KMS-11 (cell line): Measurements from ENCODE around the gene EHBP1L1.

Source experiments
- H2AFZ ChIP-seq: fragments of 200-600 bp; sonication (generic); 2 replicates; pipeline ENCODE4 v1.6.1; 2016; ENCODE audit warnings: antibody characterized with exemption, mixed run types, low read depth
- H3K27ac ChIP-seq: fragments of 200-600 bp; sonication (generic); 2 replicates; pipeline ENCODE4 v1.6.1; 2016; ENCODE audit warnings: mild to moderate bottlenecking, mixed run types
- H3K27me3 ChIP-seq: fragments of 200-600 bp; sonication (generic); 2 replicates; pipeline ENCODE4 v1.6.1; 2017; ENCODE audit warnings: mild to moderate bottlenecking, low read depth, mixed run types, moderate library complexity; ENCODE audit not compliant: insufficient read depth
- H3K36me3 ChIP-seq: fragments of 200-600 bp; sonication (generic); 2 replicates; pipeline ENCODE4 v1.6.1; 2017; ENCODE audit warnings: mild to moderate bottlenecking, mixed run types; ENCODE audit not compliant: insufficient read depth
- H3K4me1 ChIP-seq: fragments of 200-600 bp; sonication (generic); 2 replicates; pipeline ENCODE4 v1.6.1; 2016; ENCODE audit warnings: mild to moderate bottlenecking, low read depth, mixed run types; ENCODE audit not compliant: poor library complexity, severe bottlenecking
- H3K4me2 ChIP-seq: fragments of 200-600 bp; sonication (generic); 2 replicates; pipeline ENCODE4 v1.7.0; 2016; ENCODE audit warnings: mild to moderate bottlenecking, mixed run types
- H3K4me3 ChIP-seq: fragments of 200-600 bp; sonication (generic); IDR thresholded peaks from 2 replicates; pipeline ENCODE4 v1.6.1; 2017; ENCODE audit warnings: low read depth, low read length, mixed read lengths; ENCODE audit not compliant: insufficient read depth
- H3K79me2 ChIP-seq: fragments of 200-600 bp; sonication (generic); 2 replicates; pipeline ENCODE4 v1.6.1; 2016; ENCODE audit warnings: low read depth, mixed run types; ENCODE audit not compliant: insufficient read depth
- H3K9ac ChIP-seq: fragments of 200-600 bp; sonication (generic); 2 replicates; pipeline ENCODE4 v1.6.1; 2016; ENCODE audit warnings: mild to moderate bottlenecking, mixed run types
- H4K20me1 ChIP-seq: fragments of 200-600 bp; sonication (generic); 2 replicates; pipeline ENCODE4 v1.6.1; 2016; ENCODE audit warnings: mild to moderate bottlenecking, mixed run types; ENCODE audit not compliant: insufficient read depth
- CTCF ChIP-seq: fragments of 200-600 bp; sonication (generic); conservative IDR thresholded peaks from 2 replicates; pipeline ENCODE4 v1.6.1; 2017; ENCODE audit warnings: low read depth, mild to moderate bottlenecking, antibody characterized with exemption, low read length, moderate library complexity, mixed read lengths

Gene EHBP1L1

GRCh38 chr11:65611028-65611757 is 35.3 kb downstream of the EHBP1L1 start:
- no peak overlapping the region for H3K9ac ChIP-seq
- no peaks in the 10 kb centered on the region for H4K20me1 ChIP-seq
- no peak overlapping the region for H3K27ac ChIP-seq
- peaks cover 18% of the 10 kb centered on the region for H3K79me2 ChIP-seq
- H3K4me1 ChIP-seq: peaks cover 21% of the 10 kb centered on the region
- TF ChIP-seq CTCF: no peak
- no peak overlapping the region for H3K4me3 ChIP-seq
- no peak overlapping the region for H3K4me2 ChIP-seq
- no peaks in the 10 kb centered on the region for H3K36me3 ChIP-seq
- H2AFZ ChIP-seq: no peak overlapping the region
- H3K27me3 ChIP-seq: no peaks in the 10 kb centered on the region

GRCh38 chr11:65611758-65612603 is 36.1 kb downstream of the EHBP1L1 start:
- Histone ChIP-seq H3K9ac (no peak overlapping the region), H4K20me1 (no peaks in the 10 kb centered on the region), H3K27me3 (no peaks in the 10 kb centered on the region), H3K36me3 (no peaks in the 10 kb centered on the region), H3K4me2 (peak overlapping the region; percentile 36; the same call in 1 of the 2 replicates), H3K4me3 (no peak overlapping the region), H3K4me1 (peaks cover 29% of the 10 kb centered on the region), H2AFZ (no peak overlapping the region), H3K79me2 (peaks cover 26% of the 10 kb centered on the region), H3K27ac (no peak overlapping the region)
- TF ChIP-seq CTCF: no peak

- H3K27ac ChIP-seq: no peak overlapping the region
- TF ChIP-seq CTCF: no peak
- peaks cover 36% of the 10 kb centered on the region for H3K4me1 ChIP-seq
- no peaks in the 10 kb centered on the region for H3K36me3 ChIP-seq
- no peaks in the 10 kb centered on the region for H3K27me3 ChIP-seq
- H3K79me2 ChIP-seq: peaks cover 33% of the 10 kb centered on the region
- no peak overlapping the region for H3K4me3 ChIP-seq
- H2AFZ ChIP-seq: no peak overlapping the region
- H4K20me1 ChIP-seq: no peaks in the 10 kb centered on the region
- peak overlapping the region; percentile 36; the same call in 1 of the 2 replicates for H3K4me2 ChIP-seq
- H3K9ac ChIP-seq: no peak overlapping the region
Measured at GRCh38 chr11:65612691-65613090, 36.8 kb downstream of the EHBP1L1 start.

GRCh38 chr11:65613091-65613928 is 37.5 kb downstream of the EHBP1L1 start:
- Histone ChIP-seq H4K20me1 (no peaks in the 10 kb centered on the region), H3K4me2 (peak overlapping the region; percentile 36), H3K4me3 (peak overlapping the region; percentile 23), H3K9ac (peak overlapping the region; percentile 70), H3K4me1 (peaks cover 39% of the 10 kb centered on the region), H3K36me3 (no peaks in the 10 kb centered on the region), H2AFZ (peak overlapping the region; percentile 71; the same call in 1 of the 2 replicates), H3K27ac (peak overlapping the region; percentile 71), H3K79me2 (peaks cover 36% of the 10 kb centered on the region), H3K27me3 (no peaks in the 10 kb centered on the region)
- no peak for TF ChIP-seq CTCF
